ENCODE results near the gene CYP46A1. TPM values are rescaled to one million over a fixed set of nuclear protein-coding genes. Genes with fewer than 3 reads are reported as not detected.

The CYP46A1 gene
- total and polyA plus RNA-seq, 7 experiments from 2014 or later: 0.02 to 0.34 (median 0.23) TPM; not detected in 1

- no peak for DNase-seq
- peaks cover 0 to 5% of the 10 kb centered on the region in 2 donors for H3K4me1 ChIP-seq (ENCODE audit: control insufficient read depth in 2 of 2, insufficient read depth in 2 of 2, low read length in 2 of 2)
- no peak for ATAC-seq
- Mint-ChIP-seq H3K36me3 (no peaks in the 10 kb centered on the region), H3K27ac (no peak overlapping the region), H3K27me3 (peaks cover 12 to 38% (median 27%) of the 10 kb centered on the region in 5 donors), H3K4me3 (no peak overlapping the region), H3K4me1 (peaks cover 0 to 7% (median 3%) of the 10 kb centered on the region in 7 donors), H3K9me3 (no peaks in the 10 kb centered on the region)
- H3K36me3 ChIP-seq (ENCODE audit: control insufficient read depth in 2 of 3, insufficient read depth in 3 of 3, low read length in 3 of 3): no peaks in the 10 kb centered on the region
- H3K27me3 ChIP-seq (ENCODE audit: control insufficient read depth in 2 of 2, insufficient read depth in 2 of 2, low read length in 2 of 2): peaks cover 0 to 3% of the 10 kb centered on the region in 2 donors
- H3K4me3 ChIP-seq (ENCODE audit: low read length): no peak overlapping the region
- intact Hi-C loops (cut with micrococcal nuclease): no loop called here
- H3K27ac ChIP-seq (ENCODE audit: low read depth, low read length): no peak overlapping the region
- POLR2A ChIA-PET: no interaction called here
- H3K9me3 ChIP-seq (ENCODE audit: control insufficient read depth in 2 of 3, low read length in 3 of 3): no peaks in the 10 kb centered on the region
- CTCF ChIA-PET: no interaction called here
Observed at GRCh38 chr14:99643343-99643742, 40.8 kb upstream of the CYP46A1 start.

DNA sequence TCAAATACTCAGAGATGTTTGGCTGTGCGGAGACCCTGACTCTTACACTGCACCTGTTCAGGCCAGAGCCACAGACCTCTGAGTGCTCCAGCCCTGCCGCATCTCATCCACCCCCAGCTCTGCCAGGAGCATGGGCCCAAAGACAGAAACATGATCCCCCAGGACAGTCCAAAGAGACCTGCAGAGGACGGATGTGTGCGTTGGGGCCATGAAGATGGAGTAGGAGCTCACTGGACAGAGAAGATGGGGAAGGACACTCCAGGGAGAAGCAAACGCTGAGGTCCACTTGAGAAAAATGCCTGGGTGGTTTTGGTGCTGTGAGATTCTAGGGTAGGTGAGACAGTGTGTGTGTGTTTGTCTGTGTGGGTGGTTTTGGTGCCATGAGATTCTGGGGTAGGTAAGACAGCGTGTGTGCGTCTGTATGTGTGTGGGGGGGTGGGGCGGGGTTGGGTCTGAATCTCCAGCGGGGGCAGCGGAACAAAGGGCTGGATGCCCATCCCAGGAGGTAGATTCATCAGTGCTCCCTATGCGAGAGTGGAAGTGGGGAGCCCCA, 40.0 kb upstream of the CYP46A1 start:
- no peak overlapping the region for H3K27ac Mint-ChIP-seq
- H3K4me1 Mint-ChIP-seq: peaks cover 0 to 7% (median 3%) of the 10 kb centered on the region in 7 donors
- H3K9me3 Mint-ChIP-seq: no peaks in the 10 kb centered on the region
- no peaks in the 10 kb centered on the region for H3K36me3 Mint-ChIP-seq
- Histone ChIP-seq H3K4me3 (ENCODE audit: low read length) (no peak overlapping the region), H3K27me3 (ENCODE audit: control insufficient read depth in 2 of 2, insufficient read depth in 2 of 2, low read length in 2 of 2) (peaks cover 0 to 3% of the 10 kb centered on the region in 2 donors), H3K9me3 (ENCODE audit: control insufficient read depth in 2 of 3, low read length in 3 of 3) (no peaks in the 10 kb centered on the region), H3K36me3 (ENCODE audit: control insufficient read depth in 2 of 3, insufficient read depth in 3 of 3, low read length in 3 of 3) (no peaks in the 10 kb centered on the region), H3K27ac (ENCODE audit: low read depth, low read length) (no peak overlapping the region), H3K4me1 (ENCODE audit: control insufficient read depth in 2 of 2, insufficient read depth in 2 of 2, low read length in 2 of 2) (peaks cover 0 to 5% of the 10 kb centered on the region in 2 donors)
- ATAC-seq (no peak), DNase-seq (no peak)
- POLR2A ChIA-PET: no interaction called here
- peak overlapping the region in 3 of 10 donors; percentile 17 to 74 (median 18) for H3K4me3 Mint-ChIP-seq
- intact Hi-C loops (cut with micrococcal nuclease): no loop called here
- CTCF ChIA-PET: no interaction called here
- peaks cover 13 to 44% (median 27%) of the 10 kb centered on the region in 5 donors for H3K27me3 Mint-ChIP-seq

DNA sequence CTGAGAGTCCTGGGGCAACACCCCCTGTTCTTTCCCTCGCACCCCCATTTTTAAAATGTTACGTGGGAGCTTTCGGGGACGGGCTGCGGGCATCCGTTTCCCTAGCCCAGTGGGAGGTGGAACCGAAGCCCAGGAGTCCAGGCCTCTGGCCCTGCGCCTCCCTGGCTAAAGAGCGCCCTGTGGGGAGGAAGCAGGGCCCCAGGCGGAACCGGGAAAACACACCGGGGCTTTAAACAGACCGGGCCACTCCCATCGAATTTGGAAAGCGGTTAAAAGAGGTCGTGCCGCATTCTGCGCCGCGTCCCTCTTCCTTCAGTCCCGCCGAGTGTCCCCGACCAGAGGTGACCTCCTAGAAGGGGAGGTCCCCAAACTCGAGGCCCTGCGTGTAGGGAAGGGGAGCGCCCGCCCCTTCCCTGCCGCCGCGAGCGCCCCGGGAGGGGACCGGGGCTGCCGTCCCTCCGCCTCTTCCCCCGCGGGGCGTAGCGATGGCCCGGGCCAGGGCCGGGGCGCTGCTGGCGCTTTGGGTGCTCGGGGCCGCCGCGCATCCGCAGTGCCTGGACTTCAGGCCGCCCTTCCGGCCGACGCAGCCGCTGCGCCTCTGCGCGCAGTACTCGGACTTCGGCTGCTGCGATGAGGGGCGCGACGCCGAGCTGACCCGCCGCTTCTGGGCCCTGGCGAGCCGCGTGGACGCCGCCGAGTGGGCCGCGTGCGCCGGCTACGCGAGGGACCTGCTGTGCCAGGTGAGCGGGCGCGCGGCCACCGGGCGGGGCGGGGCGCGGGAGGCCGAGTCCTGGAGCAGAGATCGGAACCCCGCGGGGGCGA, 39.2 kb upstream of the CYP46A1 start, which contains the start of gene HHIPL1:
TSS of gene HHIPL1 (plus strand) at position 407 of the 822 bp plus-strand sequence. CDS start at position 486, 79 bp downstream.
- DNase-seq (no peak), ATAC-seq (no peak)
- H3K9me3 ChIP-seq (ENCODE audit: control insufficient read depth in 2 of 3, low read length in 3 of 3): no peaks in the 10 kb centered on the region
- ChIA-PET CTCF (interaction anchor here (1.0 kb wide), 1 partner anchor 51 kb away, joined by 4 read pairs; no protein-coding TSS in a partner anchor), POLR2A (no interaction called here)
- Mint-ChIP-seq H3K4me1 (peaks cover 0 to 7% (median 3%) of the 10 kb centered on the region in 7 donors), H3K27ac (no peak within 1 kb of the TSS), H3K27me3 (peaks cover 13 to 48% (median 27%) of the 10 kb centered on the region in 5 donors), H3K9me3 (no peaks in the 10 kb centered on the region), H3K4me3 (peak within 1 kb of the TSS in 6 of 10 donors; percentile 16 to 74 (median 36)), H3K36me3 (no peaks in the 10 kb centered on the region)
- no peaks in the 10 kb centered on the region for H3K36me3 ChIP-seq (ENCODE audit: control insufficient read depth in 2 of 3, insufficient read depth in 3 of 3, low read length in 3 of 3)
- peaks cover 0 to 5% of the 10 kb centered on the region in 2 donors for H3K4me1 ChIP-seq (ENCODE audit: control insufficient read depth in 2 of 2, insufficient read depth in 2 of 2, low read length in 2 of 2)
- no peak within 1 kb of the TSS for H3K27ac ChIP-seq (ENCODE audit: low read depth, low read length)
- H3K27me3 ChIP-seq (ENCODE audit: control insufficient read depth in 2 of 2, insufficient read depth in 2 of 2, low read length in 2 of 2): peaks cover 0 to 3% of the 10 kb centered on the region in 2 donors
- H3K4me3 ChIP-seq (ENCODE audit: low read length): no peak within 1 kb of the TSS
- intact Hi-C loops (cut with micrococcal nuclease): no loop called here

GRCh38 chr14:99645545-99646505, 38.3 kb upstream of the CYP46A1 start:
- POLR2A ChIA-PET: no interaction called here
- DNase-seq (no peak), ATAC-seq (no peak)
- intact Hi-C loops (cut with micrococcal nuclease): no loop called here
- H3K4me3 ChIP-seq (ENCODE audit: low read length): no peak overlapping the region
- H3K9me3 ChIP-seq (ENCODE audit: control insufficient read depth in 2 of 3, low read length in 3 of 3): no peaks in the 10 kb centered on the region
- H3K4me1 Mint-ChIP-seq: peaks cover 0 to 7% (median 3%) of the 10 kb centered on the region in 7 donors
- peaks cover 16 to 48% (median 27%) of the 10 kb centered on the region in 5 donors for H3K27me3 Mint-ChIP-seq
- no peaks in the 10 kb centered on the region for H3K36me3 Mint-ChIP-seq
- H3K27ac ChIP-seq (ENCODE audit: low read depth, low read length): no peak overlapping the region
- H3K36me3 ChIP-seq (ENCODE audit: control insufficient read depth in 2 of 3, insufficient read depth in 3 of 3, low read length in 3 of 3): no peaks in the 10 kb centered on the region
- CTCF ChIA-PET: interaction anchor here (1.0 kb wide), 1 partner anchor 51 kb away, joined by 4 read pairs; no protein-coding TSS in a partner anchor
- H3K4me3 Mint-ChIP-seq: peak overlapping the region in 5 of 10 donors; percentile 19 to 62 (median 43)
- H3K27ac Mint-ChIP-seq: no peak overlapping the region
- H3K9me3 Mint-ChIP-seq: no peaks in the 10 kb centered on the region
- H3K27me3 ChIP-seq (ENCODE audit: control insufficient read depth in 2 of 2, insufficient read depth in 2 of 2, low read length in 2 of 2): peaks cover 0 to 3% of the 10 kb centered on the region in 2 donors
- peaks cover 0 to 5% of the 10 kb centered on the region in 2 donors for H3K4me1 ChIP-seq (ENCODE audit: control insufficient read depth in 2 of 2, insufficient read depth in 2 of 2, low read length in 2 of 2)

DNA sequence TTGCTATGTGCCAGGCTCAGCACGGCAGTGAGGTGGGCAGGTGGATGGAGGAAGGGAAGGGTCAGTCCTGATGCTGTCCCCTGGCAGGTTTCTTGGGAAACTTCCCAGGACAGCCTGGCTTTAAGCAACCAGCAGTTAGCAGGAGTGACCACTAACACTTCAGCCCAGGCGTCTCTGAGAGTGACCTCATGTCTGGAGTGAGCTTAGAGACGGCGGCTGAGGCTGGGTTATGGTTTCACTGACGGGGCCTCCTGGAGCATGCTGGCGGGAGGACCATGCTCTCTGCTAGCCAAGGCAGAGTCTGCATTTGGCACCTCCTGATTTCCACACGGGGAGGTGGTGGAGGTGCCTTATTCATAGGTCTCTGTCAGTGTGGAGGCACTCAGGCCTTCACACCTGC, 36.7 kb upstream of the CYP46A1 start:
- Mint-ChIP-seq H3K4me1 (peaks cover 0 to 7% (median 0%) of the 10 kb centered on the region in 7 donors), H3K9me3 (no peaks in the 10 kb centered on the region), H3K27me3 (peaks cover 24 to 53% (median 30%) of the 10 kb centered on the region in 5 donors), H3K36me3 (no peaks in the 10 kb centered on the region), H3K27ac (no peak overlapping the region), H3K4me3 (no peak overlapping the region)
- Histone ChIP-seq H3K36me3 (ENCODE audit: control insufficient read depth in 2 of 3, insufficient read depth in 3 of 3, low read length in 3 of 3) (no peaks in the 10 kb centered on the region), H3K27me3 (ENCODE audit: control insufficient read depth in 2 of 2, insufficient read depth in 2 of 2, low read length in 2 of 2) (peaks cover 0 to 3% of the 10 kb centered on the region in 2 donors), H3K4me1 (ENCODE audit: control insufficient read depth in 2 of 2, insufficient read depth in 2 of 2, low read length in 2 of 2) (peaks cover 0 to 5% of the 10 kb centered on the region in 2 donors), H3K9me3 (ENCODE audit: control insufficient read depth in 2 of 3, low read length in 3 of 3) (no peaks in the 10 kb centered on the region), H3K27ac (ENCODE audit: low read depth, low read length) (no peak overlapping the region), H3K4me3 (ENCODE audit: low read length) (no peak overlapping the region)
- ChIA-PET CTCF (no interaction called here), POLR2A (no interaction called here)
- ATAC-seq (no peak), DNase-seq (no peak)
- intact Hi-C loops (cut with micrococcal nuclease): no loop called here

DNA sequence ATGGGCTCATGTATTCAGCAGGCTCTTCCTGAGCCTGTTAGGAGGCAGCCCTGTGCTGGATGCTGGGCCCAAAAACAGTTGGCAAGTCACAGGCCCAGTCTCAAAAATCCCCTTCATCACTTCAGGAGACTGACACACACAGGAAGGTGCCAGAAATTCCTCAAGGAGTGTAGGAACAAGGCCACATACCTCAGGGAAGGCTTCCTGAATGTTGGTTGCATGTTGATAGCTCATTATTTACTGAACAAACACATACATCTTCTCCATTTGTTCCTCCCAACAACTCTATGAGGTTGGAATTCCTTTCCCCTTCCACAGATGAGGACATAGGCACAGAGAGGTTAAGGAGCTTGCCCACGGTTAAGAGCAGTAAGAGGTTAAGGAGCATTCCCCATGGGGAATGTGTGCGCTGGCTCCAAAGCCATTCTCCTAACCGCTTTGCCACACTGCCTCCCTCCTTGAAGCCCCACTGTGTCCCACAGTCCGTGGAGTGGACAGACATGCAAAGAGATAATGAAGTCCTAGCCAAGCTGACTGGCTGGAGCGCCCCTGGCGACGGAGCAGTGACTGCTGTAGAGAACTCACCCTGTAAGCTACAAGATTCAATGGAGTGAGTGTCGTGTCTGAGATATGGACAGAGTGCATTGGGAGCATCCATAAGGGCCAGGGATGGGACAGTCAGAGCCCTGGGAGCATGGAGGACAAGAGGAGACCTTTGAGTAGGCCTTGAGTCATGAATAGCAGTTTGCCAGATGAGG, 35.9 kb upstream of the CYP46A1 start:
- no peak overlapping the region for H3K4me3 ChIP-seq (ENCODE audit: low read length)
- H3K4me3 Mint-ChIP-seq: no peak overlapping the region
- ATAC-seq: no peak
- intact Hi-C loops (cut with micrococcal nuclease): no loop called here
- DNase-seq: no peak
- H3K36me3 ChIP-seq (ENCODE audit: control insufficient read depth in 2 of 3, insufficient read depth in 3 of 3, low read length in 3 of 3): no peaks in the 10 kb centered on the region
- H3K9me3 Mint-ChIP-seq: no peaks in the 10 kb centered on the region
- H3K27ac Mint-ChIP-seq: no peak overlapping the region
- peaks cover 0 to 7% (median 0%) of the 10 kb centered on the region in 7 donors for H3K4me1 Mint-ChIP-seq
- peaks cover 24 to 55% (median 27%) of the 10 kb centered on the region in 5 donors for H3K27me3 Mint-ChIP-seq
- no peaks in the 10 kb centered on the region for H3K36me3 Mint-ChIP-seq
- peaks cover 0 to 3% of the 10 kb centered on the region in 2 donors for H3K27me3 ChIP-seq (ENCODE audit: control insufficient read depth in 2 of 2, insufficient read depth in 2 of 2, low read length in 2 of 2)
- CTCF ChIA-PET: no interaction called here
- peaks cover 0 to 5% of the 10 kb centered on the region in 2 donors for H3K4me1 ChIP-seq (ENCODE audit: control insufficient read depth in 2 of 2, insufficient read depth in 2 of 2, low read length in 2 of 2)
- H3K9me3 ChIP-seq (ENCODE audit: control insufficient read depth in 2 of 3, low read length in 3 of 3): no peaks in the 10 kb centered on the region
- no peak overlapping the region for H3K27ac ChIP-seq (ENCODE audit: low read depth, low read length)
- POLR2A ChIA-PET: no interaction called here

Measured in naive thymus-derived CD4-positive, alpha-beta T cell (primary cell).